ENCODE results near the gene POLA2. TPM values are rescaled to one million over a fixed set of nuclear protein-coding genes. Genes with fewer than 3 reads are reported as not detected.

Gene POLA2
- total and polyA plus RNA-seq, 2 donors (not counting 1 experiment from before 2014, with no cell fraction given), result 2.8 to 9.8 TPM

DNA sequence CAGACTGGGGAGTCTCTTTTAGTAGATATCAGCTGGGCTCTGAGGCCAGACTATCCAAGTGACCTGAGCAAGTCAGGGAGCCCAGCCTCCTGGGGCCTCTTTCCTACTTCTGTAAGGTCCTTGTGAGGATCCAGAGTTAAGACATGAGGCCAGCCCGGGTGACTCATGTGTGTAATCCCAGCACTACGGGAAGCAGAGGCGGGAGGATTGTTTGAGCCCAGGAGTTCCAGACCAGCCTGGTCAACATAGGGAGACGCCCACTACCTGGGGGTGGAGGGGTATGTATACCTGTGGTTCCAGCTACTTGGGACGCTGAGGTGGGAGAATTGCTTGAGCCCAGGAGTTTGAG lies 36.9 kb upstream of the POLA2 start:
- Histone ChIP-seq H2AFZ (ENCODE audit: low read length) (peak overlapping the region; percentile 67), H3K4me2 (ENCODE audit: extremely low read depth, insufficient read depth, low read length) (peak overlapping the region; percentile 56), H3K9me3 (ENCODE audit: control insufficient read depth, insufficient read depth, low read depth, low read length) (no peaks in the 10 kb centered on the region), H3K27ac (ENCODE audit: insufficient read depth, low read length) (no peak overlapping the region), H3K27me3 (ENCODE audit: control insufficient read depth, insufficient read depth, low read length) (no peaks in the 10 kb centered on the region), H3K79me2 (ENCODE audit: control insufficient read depth, insufficient read depth, low read length) (no peaks in the 10 kb centered on the region), H3K4me1 (ENCODE audit: control insufficient read depth, extremely low read depth, insufficient read depth, low read length) (peaks cover 4% of the 10 kb centered on the region), H4K20me1 (ENCODE audit: control insufficient read depth, extremely low read depth, insufficient read depth, low read length) (no peaks in the 10 kb centered on the region), H3K36me3 (ENCODE audit: control insufficient read depth, insufficient read depth, low read length) (no peaks in the 10 kb centered on the region), H3K4me3 (replicated peaks in 1 of 4; ENCODE audit: control extremely low read depth in 1 of 4, insufficient read depth in 1 of 4, low read depth in 3 of 4, low read length in 4 of 4) (no peak overlapping the region), H3K9ac (ENCODE audit: insufficient read depth, low read length) (no peak overlapping the region)
- peak; percentile 68 to 72 for DNase-seq (ENCODE audit: low read depth in 2 of 2)
- no peak for TF ChIP-seq EZH2 (IDR thresholded peaks at IDR 0.05; ENCODE audit: low read length, missing control alignments)
- TF ChIP-seq, protein P1, sequence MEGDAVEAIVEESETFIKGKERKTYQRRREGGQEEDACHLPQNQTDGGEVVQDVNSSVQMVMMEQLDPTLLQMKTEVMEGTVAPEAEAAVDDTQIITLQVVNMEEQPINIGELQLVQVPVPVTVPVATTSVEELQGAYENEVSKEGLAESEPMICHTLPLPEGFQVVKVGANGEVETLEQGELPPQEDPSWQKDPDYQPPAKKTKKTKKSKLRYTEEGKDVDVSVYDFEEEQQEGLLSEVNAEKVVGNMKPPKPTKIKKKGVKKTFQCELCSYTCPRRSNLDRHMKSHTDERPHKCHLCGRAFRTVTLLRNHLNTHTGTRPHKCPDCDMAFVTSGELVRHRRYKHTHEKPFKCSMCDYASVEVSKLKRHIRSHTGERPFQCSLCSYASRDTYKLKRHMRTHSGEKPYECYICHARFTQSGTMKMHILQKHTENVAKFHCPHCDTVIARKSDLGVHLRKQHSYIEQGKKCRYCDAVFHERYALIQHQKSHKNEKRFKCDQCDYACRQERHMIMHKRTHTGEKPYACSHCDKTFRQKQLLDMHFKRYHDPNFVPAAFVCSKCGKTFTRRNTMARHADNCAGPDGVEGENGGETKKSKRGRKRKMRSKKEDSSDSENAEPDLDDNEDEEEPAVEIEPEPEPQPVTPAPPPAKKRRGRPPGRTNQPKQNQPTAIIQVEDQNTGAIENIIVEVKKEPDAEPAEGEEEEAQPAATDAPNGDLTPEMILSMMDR (conservative IDR thresholded peaks at IDR 0.05 in 1 of 2, IDR thresholded peaks at IDR 0.05 in 1 of 2; ENCODE audit: low read depth in 1 of 2, low read length in 2 of 2), result no peak

DNA sequence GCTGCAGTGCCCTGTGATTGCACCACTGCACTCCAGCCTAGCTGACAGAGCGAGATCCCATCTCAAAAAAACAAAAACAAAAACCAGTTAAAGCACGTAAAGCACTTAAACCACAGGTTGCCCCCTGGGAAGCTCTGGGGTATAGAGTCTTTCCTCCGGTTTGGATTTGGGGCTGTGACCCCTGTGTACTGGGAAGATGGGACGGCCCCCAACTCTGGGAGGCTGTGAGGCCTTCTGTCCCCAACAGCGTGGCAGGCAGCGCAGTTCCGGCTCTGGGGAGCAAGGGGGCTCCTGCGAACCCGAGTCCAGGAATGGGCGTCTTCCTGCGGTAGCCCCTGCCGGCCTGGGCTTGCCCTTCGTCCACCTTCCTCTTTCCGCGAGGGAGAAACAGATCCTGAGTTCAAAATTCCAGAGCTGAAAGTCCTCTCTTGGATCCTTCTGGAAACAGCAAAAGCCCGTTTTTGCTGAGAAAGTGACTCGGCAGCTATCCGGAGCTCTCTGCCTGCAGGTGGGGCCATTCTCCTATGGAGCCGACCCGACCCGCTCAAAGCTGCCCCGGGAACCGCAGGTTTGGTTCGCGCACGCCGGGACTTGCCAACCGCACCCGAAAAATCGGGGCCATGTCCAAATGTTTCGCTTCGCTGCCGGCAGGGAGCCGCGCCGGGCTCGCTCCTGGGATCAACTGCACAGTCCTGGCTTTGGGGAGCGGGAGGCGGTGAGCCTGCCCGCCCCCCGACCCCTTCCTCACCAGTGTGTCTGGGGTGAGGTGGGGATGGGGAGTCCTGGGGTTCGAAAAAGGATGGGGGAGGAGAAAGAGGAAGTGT lies 36.3 kb upstream of the POLA2 start:
- Histone ChIP-seq H3K79me2 (ENCODE audit: control insufficient read depth, insufficient read depth, low read length) (no peaks in the 10 kb centered on the region), H3K27ac (ENCODE audit: insufficient read depth, low read length) (no peak overlapping the region)

DNA sequence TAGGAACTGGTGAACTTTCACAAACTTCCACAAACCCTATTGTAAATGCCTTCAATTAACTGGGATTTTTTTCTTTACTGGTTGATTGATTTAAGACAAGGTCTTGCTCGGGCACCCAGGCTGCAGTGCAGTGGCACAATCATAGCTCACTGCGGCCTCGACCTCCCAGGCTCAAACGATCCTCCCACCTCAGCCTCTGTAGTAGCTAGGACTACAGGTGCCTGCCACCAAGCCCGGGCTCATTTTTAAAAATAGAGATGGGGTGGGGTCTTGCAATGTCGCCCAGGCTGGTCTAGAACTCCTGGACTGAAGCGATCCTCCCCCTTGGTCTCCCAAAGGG lies 35.7 kb upstream of the POLA2 start:
- Histone ChIP-seq H3K79me2 (ENCODE audit: control insufficient read depth, insufficient read depth, low read length) (no peaks in the 10 kb centered on the region), H3K27me3 (ENCODE audit: control insufficient read depth, insufficient read depth, low read length) (no peaks in the 10 kb centered on the region), H3K27ac (ENCODE audit: insufficient read depth, low read length) (no peak overlapping the region), H3K4me3 (replicated peaks in 1 of 4; ENCODE audit: control extremely low read depth in 1 of 4, insufficient read depth in 1 of 4, low read depth in 3 of 4, low read length in 4 of 4) (peak overlapping the region; percentile 6 to 53 (median 33)), H3K9ac (ENCODE audit: insufficient read depth, low read length) (peak overlapping the region; percentile 34), H3K9me3 (ENCODE audit: control insufficient read depth, insufficient read depth, low read depth, low read length) (no peaks in the 10 kb centered on the region), H3K4me2 (ENCODE audit: extremely low read depth, insufficient read depth, low read length) (peak overlapping the region; percentile 56), H3K36me3 (ENCODE audit: control insufficient read depth, insufficient read depth, low read length) (no peaks in the 10 kb centered on the region), H3K4me1 (ENCODE audit: control insufficient read depth, extremely low read depth, insufficient read depth, low read length) (peaks cover 4% of the 10 kb centered on the region), H2AFZ (ENCODE audit: low read length) (peak overlapping the region; percentile 67), H4K20me1 (ENCODE audit: control insufficient read depth, extremely low read depth, insufficient read depth, low read length) (no peaks in the 10 kb centered on the region)
- TF ChIP-seq, protein P1 (conservative IDR thresholded peaks at IDR 0.05 in 1 of 2, IDR thresholded peaks at IDR 0.05 in 1 of 2; ENCODE audit: low read depth in 1 of 2, low read length in 2 of 2), result no peak
- TF ChIP-seq EZH2 (IDR thresholded peaks at IDR 0.05; ENCODE audit: low read length, missing control alignments), result no peak
- no peak for DNase-seq (ENCODE audit: low read depth in 2 of 2)

More for the DNA sequence above, 36.3 kb upstream of the POLA2 start:
- peak overlapping the region; percentile 56 for H3K4me2 ChIP-seq (ENCODE audit: extremely low read depth, insufficient read depth, low read length)
- peaks cover 4% of the 10 kb centered on the region for H3K4me1 ChIP-seq (ENCODE audit: control insufficient read depth, extremely low read depth, insufficient read depth, low read length)
- no peaks in the 10 kb centered on the region for H3K27me3 ChIP-seq (ENCODE audit: control insufficient read depth, insufficient read depth, low read length)
- H3K4me3 ChIP-seq (replicated peaks in 1 of 4; ENCODE audit: control extremely low read depth in 1 of 4, insufficient read depth in 1 of 4, low read depth in 3 of 4, low read length in 4 of 4), result peak overlapping the region; percentile 6 to 53 (median 33)
- TF ChIP-seq, protein P1 (conservative IDR thresholded peaks at IDR 0.05 in 1 of 2, IDR thresholded peaks at IDR 0.05 in 1 of 2; ENCODE audit: low read depth in 1 of 2, low read length in 2 of 2), result peak; percentile 49 to 51
- TF ChIP-seq EZH2 (IDR thresholded peaks at IDR 0.05; ENCODE audit: low read length, missing control alignments), result no peak
- H2AFZ ChIP-seq (ENCODE audit: low read length), result peak overlapping the region; percentile 67
- H3K9ac ChIP-seq (ENCODE audit: insufficient read depth, low read length), result peak overlapping the region; percentile 34
- no peaks in the 10 kb centered on the region for H3K9me3 ChIP-seq (ENCODE audit: control insufficient read depth, insufficient read depth, low read depth, low read length)
- no peaks in the 10 kb centered on the region for H4K20me1 ChIP-seq (ENCODE audit: control insufficient read depth, extremely low read depth, insufficient read depth, low read length)
- H3K36me3 ChIP-seq (ENCODE audit: control insufficient read depth, insufficient read depth, low read length), result no peaks in the 10 kb centered on the region
- DNase-seq (ENCODE audit: low read depth in 2 of 2), result peak; percentile 58 to 63
